AG09319 (cell line): ENCODE data around the gene SETD2.

ENCODE experiments used
- DNase-seq: peaks from one replicate; pipeline ENCODE4 v3.0.0-alpha.2; 2010; ENCODE audit warnings: low read depth; ENCODE audit errors: extremely low read depth
- CTCF ChIP-seq: IDR thresholded peaks from 2 replicates; pipeline ENCODE4 v1.5.1; 2011; ENCODE audit warnings: low read depth, mild to moderate bottlenecking, inconsistent platforms, low read length, moderate library complexity

SETD2 gene

GRCh38 chr3:47017504-47018268 lies 146.2 kb downstream of the SETD2 start:
- no peak for TF ChIP-seq CTCF
- DNase-seq: no peak

GRCh38 chr3:47016934-47017435 lies 146.9 kb downstream of the SETD2 start:
- TF ChIP-seq CTCF: no peak
- no peak for DNase-seq

- TF ChIP-seq CTCF: no peak
- DNase-seq: no peak
Observed at GRCh38 chr3:47016086-47016933, 147.6 kb downstream of the SETD2 start.

- no peak for DNase-seq
- TF ChIP-seq CTCF: no peak
Observed at GRCh38 chr3:47015151-47015550, 148.8 kb downstream of the SETD2 start.

- no peak for DNase-seq
- TF ChIP-seq CTCF: no peak
Observed at GRCh38 chr3:47014036-47014435, 149.9 kb downstream of the SETD2 start.

GRCh38 chr3:47013231-47013630 lies 150.7 kb downstream of the SETD2 start:
- no peak for TF ChIP-seq CTCF
- no peak for DNase-seq
